ENCODE measurements around the gene HOXB3.

HOXB3 gene

DNA sequence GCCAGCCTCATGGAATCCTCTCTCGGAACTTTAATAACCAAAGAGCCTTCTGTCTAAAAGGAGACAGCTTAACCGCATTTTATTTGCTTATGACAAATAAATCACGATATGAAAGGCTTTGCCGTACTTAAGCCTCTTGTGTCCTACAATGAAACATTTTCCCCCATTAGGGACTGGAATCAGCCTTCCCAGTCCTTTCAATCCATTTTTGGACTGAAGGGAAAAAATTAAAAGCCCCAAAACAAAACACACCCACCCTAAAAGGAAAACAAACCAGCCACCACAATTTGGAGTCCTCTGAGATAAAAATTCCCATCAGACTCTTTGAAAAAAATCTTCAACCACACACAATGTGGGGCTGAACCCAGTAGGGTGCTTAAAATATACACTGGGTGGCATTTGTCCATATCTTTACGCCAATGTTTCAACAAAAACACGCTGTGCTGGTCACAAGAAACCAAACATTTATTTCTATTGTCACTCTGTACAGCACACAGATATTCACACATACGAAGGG is 14.9 kb downstream of the HOXB3 start:
- TF ChIP-seq, protein P1, sequence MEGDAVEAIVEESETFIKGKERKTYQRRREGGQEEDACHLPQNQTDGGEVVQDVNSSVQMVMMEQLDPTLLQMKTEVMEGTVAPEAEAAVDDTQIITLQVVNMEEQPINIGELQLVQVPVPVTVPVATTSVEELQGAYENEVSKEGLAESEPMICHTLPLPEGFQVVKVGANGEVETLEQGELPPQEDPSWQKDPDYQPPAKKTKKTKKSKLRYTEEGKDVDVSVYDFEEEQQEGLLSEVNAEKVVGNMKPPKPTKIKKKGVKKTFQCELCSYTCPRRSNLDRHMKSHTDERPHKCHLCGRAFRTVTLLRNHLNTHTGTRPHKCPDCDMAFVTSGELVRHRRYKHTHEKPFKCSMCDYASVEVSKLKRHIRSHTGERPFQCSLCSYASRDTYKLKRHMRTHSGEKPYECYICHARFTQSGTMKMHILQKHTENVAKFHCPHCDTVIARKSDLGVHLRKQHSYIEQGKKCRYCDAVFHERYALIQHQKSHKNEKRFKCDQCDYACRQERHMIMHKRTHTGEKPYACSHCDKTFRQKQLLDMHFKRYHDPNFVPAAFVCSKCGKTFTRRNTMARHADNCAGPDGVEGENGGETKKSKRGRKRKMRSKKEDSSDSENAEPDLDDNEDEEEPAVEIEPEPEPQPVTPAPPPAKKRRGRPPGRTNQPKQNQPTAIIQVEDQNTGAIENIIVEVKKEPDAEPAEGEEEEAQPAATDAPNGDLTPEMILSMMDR (conservative IDR thresholded peaks at IDR 0.05; ENCODE audit: low read depth, low read length), result no peak
- no peak overlapping the region for H3K4me3 ChIP-seq (ENCODE audit: low read depth, low read length)
- DNase-seq (ENCODE audit: low read depth), result no peak

DNA sequence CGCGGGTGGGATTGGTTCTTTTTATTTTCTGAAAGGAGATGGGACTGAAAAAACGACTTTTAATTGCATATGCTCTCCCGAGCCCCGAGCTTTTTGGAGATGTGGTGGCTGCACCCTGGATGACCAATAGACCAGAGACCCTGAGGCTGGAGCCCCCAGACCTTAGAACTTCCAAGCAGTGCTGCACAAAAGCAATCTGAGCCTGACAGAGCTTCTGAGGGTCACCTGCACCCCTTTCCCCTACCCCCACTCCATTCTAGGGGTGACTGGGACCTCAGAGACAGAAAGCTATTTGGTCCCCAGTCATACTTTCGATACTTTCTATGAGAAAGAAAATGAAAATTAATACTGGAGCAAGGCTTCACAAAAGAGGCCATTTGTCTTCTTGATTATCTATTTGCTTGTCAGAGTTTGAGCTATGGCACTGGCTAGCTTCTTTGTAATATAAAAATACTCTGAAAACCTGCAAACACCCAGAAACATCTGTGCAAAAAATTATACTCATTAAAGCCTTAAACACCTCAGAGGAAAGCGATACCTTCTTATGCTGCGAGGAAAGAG is 15.5 kb downstream of the HOXB3 start:
- TF ChIP-seq, protein P1 (conservative IDR thresholded peaks at IDR 0.05; ENCODE audit: low read depth, low read length), result no peak
- DNase-seq (ENCODE audit: low read depth), result no peak
- H3K4me3 ChIP-seq (ENCODE audit: low read depth, low read length), result no peak overlapping the region

DNA sequence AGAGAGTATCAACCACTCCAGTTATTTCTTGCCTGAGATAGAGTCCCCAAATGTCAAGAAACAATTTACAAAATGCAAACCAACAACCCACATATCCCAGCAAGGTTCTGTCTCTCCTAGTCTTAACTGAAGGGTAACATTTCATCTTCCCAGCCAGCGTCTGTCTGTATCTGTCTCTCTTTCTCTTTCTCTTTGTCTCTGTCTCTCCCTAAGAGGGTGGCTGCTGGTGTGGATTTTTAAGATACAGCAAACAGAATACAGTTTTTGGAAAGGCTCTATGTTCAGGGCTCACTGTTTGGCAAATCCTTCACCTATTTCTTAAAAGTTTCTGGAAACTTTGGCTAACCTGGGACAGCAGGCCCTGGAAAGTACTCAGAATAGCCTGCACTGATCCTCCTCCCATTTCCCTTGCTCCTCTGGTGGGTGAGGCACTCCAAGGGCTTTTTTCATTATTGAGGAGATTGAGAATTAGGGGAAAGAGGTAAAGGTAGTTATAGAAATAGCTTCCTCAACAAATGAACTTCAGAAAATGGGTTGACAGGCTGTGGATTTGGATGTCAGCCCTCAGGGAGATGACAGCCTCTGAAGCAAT is 18.1 kb downstream of the HOXB3 start:
- no peak overlapping the region for H3K4me3 ChIP-seq (ENCODE audit: low read depth, low read length)
- TF ChIP-seq, protein P1 (conservative IDR thresholded peaks at IDR 0.05; ENCODE audit: low read depth, low read length), result no peak
- no peak for DNase-seq (ENCODE audit: low read depth)

DNA sequence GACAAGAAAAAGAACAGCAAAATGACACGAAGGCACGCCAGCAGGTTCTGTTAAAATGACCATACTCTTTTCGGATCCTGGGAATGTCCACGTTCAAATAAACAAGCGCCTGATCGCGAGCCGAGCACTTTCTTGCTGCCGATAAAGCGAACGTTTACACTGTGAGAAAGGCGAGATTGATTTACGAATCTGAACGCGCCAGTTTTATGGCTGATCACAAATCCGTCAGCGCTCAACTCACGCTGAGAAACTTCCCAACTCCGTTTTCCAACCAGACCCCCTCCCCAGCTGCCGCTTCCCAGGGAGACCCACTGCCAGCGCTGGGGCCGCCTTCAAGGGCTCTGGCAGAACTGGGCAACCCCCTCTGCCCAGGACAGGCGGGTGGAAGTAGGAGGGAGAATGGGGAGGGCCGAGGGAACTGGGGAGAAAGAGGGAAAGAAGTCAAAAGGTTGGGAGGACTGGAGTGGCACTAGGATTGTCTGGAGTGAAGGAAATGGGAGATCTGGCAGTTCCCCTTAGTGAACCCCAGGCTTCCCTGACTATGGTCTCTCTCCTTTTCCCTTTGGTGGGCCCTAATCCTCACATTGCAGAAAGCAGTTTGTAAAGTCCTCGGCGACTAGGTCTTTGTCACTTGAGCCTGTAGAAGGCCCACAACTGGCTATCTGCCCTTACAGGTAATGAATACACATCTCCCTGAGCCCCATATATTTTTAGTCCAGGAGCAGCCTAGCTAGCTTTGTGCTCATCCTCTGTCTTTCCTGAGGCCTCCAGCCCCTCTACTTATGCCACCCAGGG is 18.8 kb downstream of the HOXB3 start:
- H3K4me3 ChIP-seq (ENCODE audit: low read depth, low read length), result no peak overlapping the region
- no peak for DNase-seq (ENCODE audit: low read depth)
- TF ChIP-seq, protein P1 (conservative IDR thresholded peaks at IDR 0.05; ENCODE audit: low read depth, low read length), result no peak

DNA sequence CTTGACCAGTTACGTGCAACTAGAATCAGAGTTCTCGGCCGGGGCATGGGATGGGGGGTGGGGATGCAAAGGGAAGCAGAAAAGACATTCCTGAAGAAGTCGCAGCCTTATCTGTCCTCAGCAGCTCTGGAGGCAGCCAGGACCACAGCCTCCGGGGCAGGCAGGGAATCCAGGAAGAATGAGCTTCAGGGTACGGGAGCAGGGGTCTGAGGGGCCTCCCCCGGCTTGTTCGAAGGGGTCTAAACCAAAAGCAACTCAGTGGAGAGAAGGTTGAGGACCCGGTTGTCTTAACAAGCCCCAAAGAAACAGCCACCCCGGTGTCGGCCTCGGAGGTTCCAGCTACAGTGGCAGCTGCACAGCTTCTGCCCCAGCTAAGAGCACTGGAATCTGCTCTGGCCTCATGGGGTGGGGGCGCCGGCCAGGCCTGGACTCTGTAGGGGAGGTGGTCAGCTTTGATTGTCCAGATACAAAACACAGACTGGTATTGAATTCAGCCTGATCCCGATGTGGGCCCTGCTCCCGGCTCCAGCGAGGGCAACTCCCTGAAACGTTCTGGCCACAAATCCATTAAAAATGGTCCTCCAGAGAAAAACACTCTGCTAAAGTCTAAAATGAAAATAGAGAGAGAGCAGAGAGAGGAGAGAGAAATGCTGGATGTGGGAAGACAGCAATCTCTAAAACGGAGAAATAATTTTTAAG is 19.6 kb downstream of the HOXB3 start:
- TF ChIP-seq, protein P1 (conservative IDR thresholded peaks at IDR 0.05; ENCODE audit: low read depth, low read length), result no peak
- DNase-seq (ENCODE audit: low read depth), result no peak

DNA sequence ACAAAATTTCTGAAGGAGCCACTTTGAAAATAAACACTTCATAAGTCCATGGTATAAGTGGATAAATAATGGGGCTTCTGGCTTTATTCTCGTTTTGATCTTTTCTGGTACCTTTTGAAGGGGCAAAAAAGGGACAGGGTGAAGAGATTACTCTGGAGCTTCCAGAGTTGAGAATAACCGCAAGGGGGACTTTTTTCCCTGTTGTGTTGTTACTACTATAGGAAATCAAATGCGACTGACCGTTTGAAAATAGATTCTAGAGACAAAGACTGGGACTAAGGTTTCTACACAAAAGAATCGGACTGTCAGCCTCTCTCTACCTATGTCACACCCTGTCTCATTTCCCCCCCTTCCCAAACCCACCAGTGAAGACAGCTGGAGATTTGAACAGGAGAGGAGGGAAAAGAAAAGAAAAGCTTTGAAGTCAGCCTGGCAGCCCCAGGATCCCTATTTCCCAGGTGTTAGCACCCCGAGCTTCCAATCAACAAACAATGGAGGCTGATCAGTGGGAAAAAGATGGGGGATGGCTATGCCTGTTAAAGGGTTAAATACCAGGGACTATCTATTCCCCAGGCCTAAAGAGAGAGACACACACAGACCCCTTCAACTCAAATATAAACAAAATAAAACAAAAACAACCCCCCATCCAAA is 20.2 kb downstream of the HOXB3 start:
- no peak overlapping the region for H3K4me3 ChIP-seq (ENCODE audit: low read depth, low read length)
- TF ChIP-seq, protein P1 (conservative IDR thresholded peaks at IDR 0.05; ENCODE audit: low read depth, low read length), result no peak
- no peak for DNase-seq (ENCODE audit: low read depth)

More for the DNA sequence above, 19.6 kb downstream of the HOXB3 start:
- H3K4me3 ChIP-seq (ENCODE audit: low read depth, low read length), result no peak overlapping the region
